ENCODE measurements around the gene ZNF628.

The ZNF628 gene

GRCh38 chr19:55465460-55466240, 10.8 kb upstream of the ZNF628 start:
- DNase-seq (ENCODE audit: low read depth in 3 of 3) = no peak

DNA sequence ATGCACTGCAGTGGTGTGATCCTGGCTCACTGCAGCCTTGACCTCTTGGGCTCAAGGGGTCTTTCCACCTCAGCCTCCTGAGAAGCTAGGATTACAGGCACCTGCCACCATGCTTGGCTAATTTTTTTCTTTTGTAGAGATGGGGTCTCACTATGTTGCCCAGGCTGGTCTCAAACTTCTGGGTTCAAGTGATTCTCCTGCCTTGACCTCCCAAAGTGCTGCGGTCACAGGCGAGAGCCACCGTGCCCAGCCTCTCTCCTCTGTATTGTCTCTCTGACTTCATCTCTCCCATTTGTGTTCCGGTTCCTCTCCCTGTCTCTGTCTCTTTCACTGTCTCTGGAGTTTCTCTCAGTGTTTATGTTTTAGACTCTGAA, 10.2 kb upstream of the ZNF628 start:
- no peak for DNase-seq (ENCODE audit: low read depth in 3 of 3)

- peak; percentile 34 to 61 (median 57) for DNase-seq (ENCODE audit: low read depth in 3 of 3)
These were observed 9.0 kb upstream of the ZNF628 start for GRCh38 chr19:55467236-55468053.

DNA sequence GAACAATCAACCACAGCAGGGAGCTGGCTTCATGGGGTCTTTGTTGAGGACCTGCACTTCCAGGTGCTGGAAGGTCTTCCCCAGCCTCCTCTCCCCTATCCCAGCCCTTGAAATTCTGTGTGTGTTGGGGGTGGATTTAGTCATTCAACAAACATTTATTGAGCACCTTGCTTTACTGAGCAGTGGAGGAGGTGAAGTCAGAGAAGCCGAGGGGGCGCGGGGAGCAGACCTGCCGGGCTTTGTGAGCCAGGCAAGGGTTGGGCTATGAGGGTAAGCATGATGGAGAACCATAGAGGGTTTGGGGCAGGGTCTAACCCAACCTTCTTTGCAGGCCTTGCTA, 8.4 kb upstream of the ZNF628 start:
- DNase-seq (ENCODE audit: low read depth in 3 of 3) = no peak

- no peak for DNase-seq (ENCODE audit: low read depth in 3 of 3)
These were observed 5.2 kb upstream of the ZNF628 start for GRCh38 chr19:55471266-55471665.

DNA sequence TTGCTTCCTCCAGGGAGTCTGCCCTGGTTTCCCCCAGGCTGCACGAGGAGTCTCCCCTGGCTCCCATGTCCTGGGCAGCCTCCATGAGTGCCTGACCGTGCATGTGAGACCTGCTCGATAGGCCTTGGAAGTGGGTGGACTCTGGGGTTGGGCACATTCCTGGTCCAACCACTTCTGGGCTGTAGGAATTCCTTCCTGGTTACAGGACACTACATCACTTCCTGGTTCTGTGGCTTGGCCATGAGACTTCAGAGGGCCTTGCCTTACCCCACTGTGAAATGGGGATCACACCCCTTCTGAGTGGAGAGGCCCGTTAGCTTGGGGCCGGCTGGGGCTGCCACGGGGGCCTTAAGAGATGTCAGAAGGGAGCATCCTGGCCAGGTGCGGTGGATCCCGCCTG, 4.0 kb upstream of the ZNF628 start:
- no peak for DNase-seq (ENCODE audit: low read depth in 3 of 3)

GRCh38 chr19:55473225-55474012, 3.0 kb upstream of the ZNF628 start:
- DNase-seq (ENCODE audit: low read depth in 3 of 3) = no peak

- DNase-seq (ENCODE audit: low read depth in 3 of 3) = no peak
These were observed 1.9 kb upstream of the ZNF628 start for GRCh38 chr19:55474269-55475265.

- no peak for DNase-seq (ENCODE audit: low read depth in 3 of 3)
These were observed 1.5 kb downstream of the ZNF628 start for GRCh38 chr19:55477905-55478304.

GRCh38 chr19:55478364-55478763, 1.9 kb downstream of the ZNF628 start:
- no peak for DNase-seq (ENCODE audit: low read depth in 3 of 3)

DNA sequence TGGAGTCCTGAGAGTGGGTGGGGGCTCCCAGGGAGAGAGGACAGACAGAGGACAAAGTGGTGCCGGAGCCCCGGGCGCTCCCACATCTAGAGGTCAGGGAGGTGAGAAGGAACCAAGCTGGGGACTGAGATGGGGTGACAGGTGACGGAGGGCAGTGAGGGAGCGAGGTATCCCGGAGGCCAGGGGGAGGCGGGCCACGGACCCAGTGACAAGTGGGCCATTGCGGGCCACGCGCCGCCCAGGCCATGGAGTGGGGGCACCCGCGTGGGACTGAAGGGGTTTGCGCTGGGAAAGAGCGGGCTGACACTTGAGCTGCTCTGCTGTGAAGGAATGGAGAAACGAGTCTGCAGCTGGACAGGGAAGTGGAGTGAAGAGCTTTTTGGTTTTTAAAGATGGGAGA, 2.6 kb downstream of the ZNF628 start:
- no peak for DNase-seq (ENCODE audit: low read depth in 3 of 3)

GRCh38 chr19:55479451-55480230, 3.2 kb downstream of the ZNF628 start:
- DNase-seq (ENCODE audit: low read depth in 3 of 3) = no peak

DNA sequence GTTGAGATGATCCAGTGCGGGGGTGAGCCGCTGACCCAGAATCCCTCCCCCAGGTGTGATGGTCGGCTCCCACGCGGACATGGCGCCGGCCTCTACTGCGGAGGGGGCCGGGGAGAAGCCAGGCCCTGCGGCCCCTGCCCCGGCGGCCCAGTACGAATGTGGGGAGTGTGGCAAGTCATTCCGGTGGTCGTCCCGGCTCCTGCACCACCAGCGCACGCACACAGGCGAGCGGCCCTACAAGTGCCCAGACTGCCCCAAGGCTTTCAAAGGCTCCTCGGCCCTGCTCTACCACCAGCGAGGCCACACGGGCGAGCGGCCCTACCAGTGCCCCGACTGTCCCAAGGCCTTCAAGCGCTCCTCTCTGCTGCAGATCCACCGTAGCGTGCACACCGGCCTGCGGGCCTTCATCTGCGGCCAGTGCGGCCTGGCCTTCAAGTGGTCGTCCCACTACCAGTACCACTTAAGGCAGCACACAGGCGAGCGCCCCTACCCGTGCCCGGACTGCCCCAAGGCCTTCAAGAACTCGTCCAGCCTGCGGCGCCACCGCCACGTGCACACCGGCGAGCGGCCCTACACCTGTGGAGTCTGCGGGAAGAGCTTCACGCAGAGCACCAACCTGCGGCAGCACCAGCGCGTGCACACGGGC, 4.9 kb downstream of the ZNF628 start:
- DNase-seq (ENCODE audit: low read depth in 3 of 3) = no peak

- no peak for DNase-seq (ENCODE audit: low read depth in 3 of 3)
These were observed 5.4 kb downstream of the ZNF628 start for GRCh38 chr19:55481794-55482155.

- DNase-seq (ENCODE audit: low read depth in 3 of 3) = no peak
These were observed 5.9 kb downstream of the ZNF628 start for GRCh38 chr19:55482156-55482961.

- DNase-seq (ENCODE audit: low read depth in 3 of 3) = no peak
These were observed 6.7 kb downstream of the ZNF628 start for GRCh38 chr19:55482967-55483705.

- DNase-seq (ENCODE audit: low read depth in 3 of 3) = no peak
These were observed 7.5 kb downstream of the ZNF628 start for GRCh38 chr19:55483706-55484592.
